K562 (cell line): Measurements from ENCODE around the gene MT1M. TPM values are rescaled to one million over a fixed set of nuclear protein-coding genes. Genes with fewer than 3 reads are reported as not detected.
A peak's percentile ranks its signal among the peaks of the same experiment; 100 is the strongest.

Experiments
- C11orf30 ChIP-seq: fragments of 450-650 bp; IDR thresholded peaks from 2 replicates; pipeline ENCODE4 v1.6.1; 2016; ENCODE audit warnings: low read depth, mild to moderate bottlenecking
- CBX1 ChIP-seq: sonication (generic); IDR thresholded peaks from 2 replicates; pipeline ENCODE4 v1.6.1; 2016; ENCODE audit warnings: antibody characterized with exemption, low read depth, mild to moderate bottlenecking
- FOSL1 ChIP-seq: fragments of 200-800 bp; sonication (Bioruptor generic); conservative IDR thresholded peaks from 2 replicates; pipeline ENCODE4 v1.6.1; 2016; ENCODE audit warnings: missing genetic modification characterization, missing compliant biosample characterization
- HMGN3 ChIP-seq: IDR thresholded peaks from 2 replicates; pipeline ENCODE4 v1.6.1; 2011; ENCODE audit warnings: borderline replicate concordance, low read depth, mild to moderate bottlenecking, mixed read lengths, low read length; ENCODE audit not compliant: insufficient read length; ENCODE audit errors: extremely low read depth
- LEF1 ChIP-seq: fragments of 450-650 bp; IDR thresholded peaks from 2 replicates; pipeline ENCODE4 v1.6.1; 2016; ENCODE audit warnings: mild to moderate bottlenecking
- RBM25 ChIP-seq: fragments of 200-400 bp; formaldehyde crosslinking; IDR thresholded peaks from 2 replicates; pipeline ENCODE4 v1.6.1; 2018; ENCODE audit warnings: low read length, low read depth, moderate library complexity; ENCODE audit not compliant: severe bottlenecking
- XRCC3 ChIP-seq: fragments of 450-650 bp; IDR thresholded peaks from 2 replicates; pipeline ENCODE4 v1.6.1; 2017; ENCODE audit warnings: mild to moderate bottlenecking, moderate library complexity
- ZBTB11 ChIP-seq, 3 experiments: fragments of 200-800 bp in 1 of 3; fragments of 250-450 bp in 1 of 3; fragments of 450-650 bp in 1 of 3; sonication (Bioruptor Pico) in 1 of 3; sonication (Bioruptor generic) in 1 of 3; formaldehyde crosslinking in 1 of 3; IDR thresholded peaks; 2 replicates each; pipeline versions ENCODE4 v1.6.1 to v1.8.0; 2016 to 2022; ENCODE audit warnings: mild to moderate bottlenecking in 2 of 3, missing genetic modification characterization in 2 of 3, missing compliant biosample characterization in 1 of 3, moderate library complexity in 1 of 3
- ZC3H11A ChIP-seq: IDR thresholded peaks from 2 replicates; pipeline ENCODE4 v1.6.1; 2012; ENCODE audit warnings: low read depth, low read length, improper control_type of control experiment
- ZFP36 ChIP-seq: fragments of 150-350 bp; IDR thresholded peaks from 2 replicates; pipeline ENCODE4 v1.6.1; 2018; ENCODE audit warnings: low read length, low read depth; ENCODE audit not compliant: partially characterized antibody
- ZNF740 ChIP-seq, 3 experiments: fragments of 200-800 bp in 1 of 3; sonication (Bioruptor generic) in 1 of 3; sonication (generic) in 1 of 3; formaldehyde crosslinking in 1 of 3; IDR thresholded peaks; 2 replicates each; pipeline versions ENCODE4 v1.6.1 to v1.8.0; 2016 to 2022; ENCODE audit warnings: mild to moderate bottlenecking in 2 of 3, missing compliant biosample characterization in 2 of 3, missing genetic modification characterization in 2 of 3, missing genetic modification reagents in 1 of 3
- polyA plus RNA-seq, 8 experiments: library from polyadenylated mRNA; depleted of rRNA in 4 of 8; stranded (reverse) in 5 of 8; unstranded in 3 of 8; fragments of >200 nt; fragmentation: Nextera tagmentation in 2 of 8; fragmentation: Illumina TruSeq in 1 of 8; extraction: Ambion mirVana in 2 of 8; extraction: Trizol in 1 of 8; gene quantifications; 2 replicates each; pipeline versions ENCODE4 v1.2.1 to v1.2.3, GENCODE V29; 2011 to 2014; ENCODE audit warnings: inconsistent platforms in 1 of 8, missing spikeins in 1 of 8
- total RNA-seq, 7 experiments: library from RNA; depleted of rRNA in 6 of 7; stranded (reverse); fragments of >200 nt in 6 of 7; fragmentation: Illumina TruSeq in 2 of 7; extraction: Trizol in 2 of 7; gene quantifications; 2 replicates each; pipeline versions ENCODE4 v1.2.1 to v1.2.3, GENCODE V29; 2011 to 2021; ENCODE audit warnings: low replicate concordance in 1 of 7

Gene MT1M
- total and polyA plus RNA-seq, 9 of the 15 experiments (the other 6 are each of a cell fraction or from before 2014, with no cell fraction given) = not detected

- TF ChIP-seq ZNF740 (CRISPR knock-in tag; IDR thresholded peaks at IDR 0.05) = no peak
- no peak for TF ChIP-seq ZNF740 (tag; IDR thresholded peaks at IDR 0.05)
- peak; percentile 90 for TF ChIP-seq CBX1
- TF ChIP-seq ZC3H11A = peak; percentile 99
- TF ChIP-seq XRCC3 = no peak
- no peak for TF ChIP-seq LEF1
- peak; percentile 94 for TF ChIP-seq HMGN3
- TF ChIP-seq RBM25 = peak; percentile 93
- peak; percentile 66 for TF ChIP-seq C11orf30
- peak; percentile 66 for TF ChIP-seq ZFP36
- TF ChIP-seq FOSL1 (tag) = peak; percentile 96
- TF ChIP-seq ZBTB11 (CRISPR knock-in tag; IDR thresholded peaks at IDR 0.05) = peak in 1 of 3 experiments; percentile 58; a peak in 1 of 6 replicates
Observed at GRCh38 chr16:56608043-56608875, 24.2 kb upstream of the MT1M start, which contains the start of gene MT2A (continued).
